Endodermal cell (in vitro differentiated cells): ENCODE data around the gene OIP5. TPM values are rescaled to one million over a fixed set of nuclear protein-coding genes. Genes with fewer than 3 reads are reported as not detected.

Experiments used
- DNase-seq: peaks from one replicate; pipeline ENCODE4 v3.0.0-alpha.2; 2017
- H3K27ac ChIP-seq: 2 replicates; pipeline ENCODE4 v1.5.1; 2013; ENCODE audit warnings: mild to moderate bottlenecking, low read depth, low read length, moderate library complexity
- H3K27me3 ChIP-seq: 2 replicates; pipeline ENCODE4 v1.6.1; 2013; ENCODE audit warnings: mild to moderate bottlenecking, low read length, moderate library complexity; ENCODE audit not compliant: insufficient read depth, control insufficient read depth, poor library complexity, severe bottlenecking
- H3K36me3 ChIP-seq: 2 replicates; pipeline ENCODE4 v1.7.0; 2013; ENCODE audit warnings: mild to moderate bottlenecking, low read length, moderate library complexity; ENCODE audit not compliant: control insufficient read depth, insufficient read depth
- H3K4me1 ChIP-seq: one replicate; pipeline ENCODE4 v1.7.0; 2013; ENCODE audit warnings: low read length; ENCODE audit not compliant: control insufficient read depth, insufficient read depth
- H3K4me3 ChIP-seq: 2 replicates; pipeline ENCODE4 v1.5.1; 2013; ENCODE audit warnings: mild to moderate bottlenecking, low read length, moderate library complexity
- H3K9ac ChIP-seq: 2 replicates; pipeline ENCODE4 v1.6.1; 2013; ENCODE audit warnings: mild to moderate bottlenecking, low read length, moderate library complexity; ENCODE audit not compliant: poor library complexity, severe bottlenecking; ENCODE audit errors: extremely low read depth
- H3K9me3 ChIP-seq: 2 replicates; pipeline ENCODE4 v1.6.1; 2013; ENCODE audit warnings: mild to moderate bottlenecking, low read length, moderate library complexity; ENCODE audit not compliant: control insufficient read depth
- H3K27ac Mint-ChIP-seq: 2 replicates; pipeline ENCODE4 v1.8.0; 2020; ENCODE audit warnings: mixed read lengths
- H3K27me3 Mint-ChIP-seq: 2 replicates; pipeline ENCODE4 v1.8.0; 2021; ENCODE audit warnings: mild to moderate bottlenecking, mixed read lengths; ENCODE audit not compliant: insufficient read depth
- H3K36me3 Mint-ChIP-seq: 2 replicates; pipeline ENCODE4 v1.8.0; 2020; ENCODE audit warnings: low read depth, mixed read lengths
- H3K4me1 Mint-ChIP-seq: 2 replicates; pipeline ENCODE4 v1.8.0; 2020; ENCODE audit warnings: mixed read lengths
- H3K4me3 Mint-ChIP-seq: 2 replicates; pipeline ENCODE4 v1.8.0; 2020; ENCODE audit warnings: mild to moderate bottlenecking, moderate library complexity, mixed read lengths
- H3K9me3 Mint-ChIP-seq: 2 replicates; pipeline ENCODE4 v1.8.0; 2020; ENCODE audit warnings: mild to moderate bottlenecking, mixed read lengths
- WGBS, 2 experiments: methylation state at CpG; one replicate each; pipeline versions ENCODE4 v1.1.5 to v1.1.7; 2013; ENCODE audit warnings: missing lambda C conversion rate in 2 of 2, mixed read lengths in 1 of 2; ENCODE audit not compliant: insufficient coverage in 1 of 2, insufficient read length in 1 of 2; 5-methylcytosine and 5-hydroxymethylcytosine counted together
- total RNA-seq, 2 donors: library from RNA; stranded (reverse); fragmentation: NEBNext Ultra II Directional in 1 of 2; extraction: Animal tissue kit (Norgen Biotek cat#: 25700) in 1 of 2; gene quantifications; 2 replicates in 1 of 2; 3 replicates in 1 of 2; pipeline ENCODE4 v1.2.1, GENCODE V29; 2021
- TF ChIP-seq, protein P1 (sequence below): fragments of 200-600 bp; sonication (generic); conservative IDR thresholded peaks from 2 replicates; pipeline ENCODE4 v1.5.0; 2021; ENCODE audit warnings: antibody characterized with exemption, mild to moderate bottlenecking

The OIP5 gene
- total RNA-seq, 2 donors from 2014 or later = 18.9 to 22.9 TPM

DNA sequence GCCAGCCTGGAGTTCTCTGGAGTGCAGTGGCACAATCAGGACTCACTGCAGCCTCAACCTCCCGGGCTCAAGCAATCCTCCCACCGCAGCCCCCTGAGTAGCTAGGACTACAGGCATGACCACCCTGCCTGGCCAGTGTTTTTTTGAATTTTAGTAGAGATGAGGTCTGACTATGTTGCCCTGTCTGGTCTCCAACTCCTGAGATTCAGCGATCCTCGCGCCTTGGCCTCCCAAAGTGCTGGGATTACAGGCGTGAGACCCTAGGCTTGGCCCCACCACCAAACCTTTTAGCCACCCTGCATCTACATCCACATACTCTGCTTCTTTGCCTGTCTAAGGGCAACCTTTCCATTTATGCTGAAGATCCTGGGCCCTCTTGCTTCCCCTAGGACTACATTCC lies 4.7 kb upstream of the OIP5 start:
- Histone ChIP-seq H3K27ac (no peak overlapping the region), H3K4me1 (no peaks in the 10 kb centered on the region), H3K27me3 (no peaks in the 10 kb centered on the region), H3K36me3 (peaks cover 44% of the 10 kb centered on the region), H3K4me3 (no peak overlapping the region), H3K9ac (no peak overlapping the region), H3K9me3 (no peaks in the 10 kb centered on the region)
- peaks cover 37% of the 10 kb centered on the region for H3K36me3 Mint-ChIP-seq
- no peaks in the 10 kb centered on the region for H3K9me3 Mint-ChIP-seq
- WGBS, 2 experiments = 95 to 97% methylated on average over 5 to 6 of the region's 6 CpGs
- H3K4me1 Mint-ChIP-seq = peaks cover 8% of the 10 kb centered on the region
- TF ChIP-seq, protein P1, sequence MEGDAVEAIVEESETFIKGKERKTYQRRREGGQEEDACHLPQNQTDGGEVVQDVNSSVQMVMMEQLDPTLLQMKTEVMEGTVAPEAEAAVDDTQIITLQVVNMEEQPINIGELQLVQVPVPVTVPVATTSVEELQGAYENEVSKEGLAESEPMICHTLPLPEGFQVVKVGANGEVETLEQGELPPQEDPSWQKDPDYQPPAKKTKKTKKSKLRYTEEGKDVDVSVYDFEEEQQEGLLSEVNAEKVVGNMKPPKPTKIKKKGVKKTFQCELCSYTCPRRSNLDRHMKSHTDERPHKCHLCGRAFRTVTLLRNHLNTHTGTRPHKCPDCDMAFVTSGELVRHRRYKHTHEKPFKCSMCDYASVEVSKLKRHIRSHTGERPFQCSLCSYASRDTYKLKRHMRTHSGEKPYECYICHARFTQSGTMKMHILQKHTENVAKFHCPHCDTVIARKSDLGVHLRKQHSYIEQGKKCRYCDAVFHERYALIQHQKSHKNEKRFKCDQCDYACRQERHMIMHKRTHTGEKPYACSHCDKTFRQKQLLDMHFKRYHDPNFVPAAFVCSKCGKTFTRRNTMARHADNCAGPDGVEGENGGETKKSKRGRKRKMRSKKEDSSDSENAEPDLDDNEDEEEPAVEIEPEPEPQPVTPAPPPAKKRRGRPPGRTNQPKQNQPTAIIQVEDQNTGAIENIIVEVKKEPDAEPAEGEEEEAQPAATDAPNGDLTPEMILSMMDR = no peak
- DNase-seq = no peak
- no peaks in the 10 kb centered on the region for H3K27me3 Mint-ChIP-seq
- H3K27ac Mint-ChIP-seq = peak overlapping the region; percentile 22
- no peak overlapping the region for H3K4me3 Mint-ChIP-seq

- Histone ChIP-seq H3K27me3 (no peaks in the 10 kb centered on the region), H3K4me1 (no peaks in the 10 kb centered on the region), H3K9me3 (no peaks in the 10 kb centered on the region), H3K9ac (no peak overlapping the region), H3K4me3 (no peak overlapping the region), H3K27ac (no peak overlapping the region), H3K36me3 (peaks cover 39% of the 10 kb centered on the region)
- Mint-ChIP-seq H3K4me3 (no peak overlapping the region), H3K9me3 (no peaks in the 10 kb centered on the region), H3K27ac (no peak overlapping the region), H3K4me1 (peaks cover 10% of the 10 kb centered on the region), H3K36me3 (peaks cover 32% of the 10 kb centered on the region), H3K27me3 (no peaks in the 10 kb centered on the region)
- no peak for DNase-seq
- 96 to 100% methylated on average over 3 to 4 of the region's 4 CpGs for WGBS, 2 experiments
- TF ChIP-seq, protein P1 = no peak
Measured at GRCh38 chr15:41336549-41336948, 4.2 kb upstream of the OIP5 start.

DNA sequence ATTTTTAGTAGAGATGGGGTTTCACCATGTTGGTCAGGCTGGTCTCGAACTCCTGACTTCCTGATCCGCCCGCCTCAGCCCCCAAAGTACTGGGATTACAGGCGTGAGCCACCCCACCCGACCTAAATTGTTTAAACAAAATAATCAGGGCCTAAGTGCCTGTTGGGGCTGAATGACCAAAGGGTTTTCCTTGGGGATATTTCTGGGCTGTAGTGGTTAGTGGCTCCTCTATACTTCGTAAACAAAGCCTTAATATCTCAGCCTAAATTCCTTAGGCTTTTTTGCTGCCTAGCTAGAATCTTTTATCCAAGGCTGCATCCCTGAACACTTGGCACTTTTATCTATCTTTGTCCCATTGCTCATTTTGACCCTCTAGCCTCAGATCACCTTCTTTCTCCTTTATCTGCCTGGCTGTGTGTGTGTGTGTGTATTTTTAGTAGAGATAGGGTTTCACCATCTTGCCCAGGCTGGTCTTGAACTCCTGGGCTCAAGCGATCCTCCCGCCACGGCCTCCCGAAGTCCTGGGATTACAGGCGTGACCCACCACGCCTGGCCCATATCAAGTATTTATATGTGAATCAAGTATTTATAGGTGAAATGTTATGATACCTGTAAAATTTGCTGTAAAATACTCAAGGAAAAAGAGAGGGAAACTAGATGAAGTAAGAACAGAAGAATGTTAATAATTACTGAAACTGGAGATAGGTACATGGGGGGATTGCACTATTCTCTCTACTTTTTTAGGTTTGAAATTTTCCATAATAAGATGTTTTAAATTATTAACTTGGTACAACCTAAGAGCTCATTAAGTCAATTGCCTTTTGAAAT lies 2.1 kb upstream of the OIP5 start:
- no peaks in the 10 kb centered on the region for H3K9me3 ChIP-seq
- no peak for DNase-seq
- TF ChIP-seq, protein P1 = no peak
- Mint-ChIP-seq H3K4me3 (peak overlapping the region; percentile 97), H3K4me1 (peaks cover 17% of the 10 kb centered on the region), H3K9me3 (no peaks in the 10 kb centered on the region), H3K27me3 (no peaks in the 10 kb centered on the region), H3K27ac (peak overlapping the region; percentile 65), H3K36me3 (peaks cover 16% of the 10 kb centered on the region)
- H3K27me3 ChIP-seq = no peaks in the 10 kb centered on the region
- H3K36me3 ChIP-seq = peaks cover 23% of the 10 kb centered on the region
- H3K27ac ChIP-seq = no peak overlapping the region
- H3K4me3 ChIP-seq = peak overlapping the region; percentile 93
- H3K9ac ChIP-seq = no peak overlapping the region
- no peaks in the 10 kb centered on the region for H3K4me1 ChIP-seq
- 76 to 91% methylated on average over 3 to 12 of the region's 12 CpGs for WGBS, 2 experiments
